ENCODE results near the gene FAM20A.

The FAM20A gene

DNA sequence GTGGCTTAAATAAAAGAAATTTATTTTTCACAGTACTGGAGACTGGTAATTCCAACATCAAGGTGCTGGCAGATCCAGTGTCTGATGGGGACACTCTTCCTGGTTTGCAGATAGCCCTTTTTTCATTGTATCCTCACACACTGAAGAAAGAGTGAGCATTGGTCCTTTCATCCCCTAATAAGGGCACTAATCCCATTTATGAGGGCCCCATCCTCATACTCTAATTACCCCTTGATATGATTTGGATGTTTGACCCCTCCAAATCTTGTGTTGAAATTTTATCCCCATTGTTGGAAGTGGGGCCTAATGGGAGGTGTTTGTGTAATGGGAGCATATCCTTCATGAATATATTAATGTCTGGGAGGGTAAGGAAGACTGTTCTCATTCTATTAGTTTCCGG, 9.4 kb upstream of the FAM20A start:
- DNase-seq (ENCODE audit: low read depth in 2 of 3, low spot score in 2 of 3), result no peak

DNA sequence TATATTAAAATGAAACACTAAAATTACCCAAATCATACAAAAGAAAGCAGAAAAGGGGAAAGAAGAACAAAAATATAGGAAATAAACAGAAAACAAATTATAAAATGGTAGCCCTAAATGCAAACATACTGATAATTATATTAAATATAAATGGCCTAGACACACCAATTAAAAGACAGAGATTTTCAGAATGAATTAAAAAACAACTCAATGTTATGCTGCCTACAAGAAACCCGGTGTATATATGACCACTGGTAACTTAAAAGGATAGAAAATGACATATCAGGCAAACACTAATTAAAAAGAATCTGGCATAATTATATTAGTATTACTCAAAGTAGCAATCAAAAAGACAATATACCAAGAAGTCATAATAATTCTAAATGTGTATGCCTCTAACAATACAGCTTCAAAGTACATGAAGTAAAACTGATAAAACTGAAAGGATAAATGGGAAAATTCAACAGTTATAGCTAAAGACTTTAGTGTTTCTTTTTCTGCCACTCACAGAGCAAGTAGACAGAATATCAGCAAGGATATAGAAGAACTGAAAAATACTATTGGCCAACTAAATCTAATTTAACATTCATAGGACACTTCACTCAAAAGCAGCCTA, 7.5 kb upstream of the FAM20A start:
- DNase-seq (ENCODE audit: low read depth in 2 of 3, low spot score in 2 of 3), result no peak

DNA sequence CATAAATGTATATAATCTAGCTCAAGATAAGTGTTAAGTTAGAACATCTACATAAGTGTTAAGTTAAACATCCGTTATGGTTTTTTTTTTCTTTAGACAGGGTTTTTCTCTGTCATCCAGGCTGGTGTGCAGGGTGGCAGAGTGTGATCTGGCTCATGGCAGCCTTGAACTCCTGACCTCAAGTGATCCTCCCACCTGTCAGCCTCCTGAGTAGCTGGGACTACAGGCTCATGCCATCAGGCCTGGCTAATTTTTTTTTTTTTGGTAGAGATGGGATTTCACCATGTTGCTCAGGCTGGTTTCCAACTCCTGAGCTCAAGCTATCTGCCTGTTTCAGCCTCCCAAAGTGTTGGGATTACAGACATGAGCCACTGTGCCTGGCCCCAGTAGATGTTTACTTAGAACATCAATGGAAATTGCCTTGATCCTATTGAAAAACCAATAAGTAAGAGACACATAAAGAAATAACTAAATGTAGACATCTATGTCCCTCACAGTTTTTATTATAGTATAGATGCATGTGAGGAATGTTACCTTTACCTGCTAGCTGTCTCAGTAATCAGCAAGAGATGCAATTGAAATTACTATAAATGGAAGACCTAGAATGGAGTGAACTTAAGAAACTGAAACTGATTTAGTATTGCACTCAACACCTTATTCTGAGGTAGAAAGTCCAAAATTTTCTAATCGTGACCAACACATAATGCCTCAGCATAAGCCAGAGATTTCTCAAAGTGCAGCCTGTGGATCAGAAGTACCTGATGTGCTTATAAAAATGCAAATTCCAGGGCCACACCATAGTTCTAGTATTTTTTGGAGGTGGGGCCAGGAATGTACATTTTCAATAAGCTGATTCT, 5.5 kb upstream of the FAM20A start:
- no peak for DNase-seq (ENCODE audit: low read depth in 2 of 3, low spot score in 2 of 3)

DNA sequence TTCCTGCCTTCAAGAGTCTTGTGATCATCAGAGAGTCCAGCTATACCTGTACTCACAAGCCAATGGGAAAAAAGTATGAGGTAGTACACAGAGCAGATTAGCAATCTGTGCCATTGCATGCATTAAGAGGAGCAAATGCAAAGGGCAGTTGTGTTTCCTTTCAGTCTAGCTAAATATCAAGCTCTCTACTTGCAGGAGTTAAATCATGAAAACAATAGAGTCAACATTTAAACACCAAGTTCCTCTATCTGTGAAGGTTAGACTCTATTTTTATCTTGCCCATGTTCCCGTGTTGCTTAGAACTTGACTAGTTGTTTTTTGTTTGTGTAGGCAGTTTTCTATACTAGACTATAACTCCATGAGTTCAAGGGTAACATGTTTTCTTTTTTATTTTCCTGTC, 4.7 kb upstream of the FAM20A start:
- DNase-seq (ENCODE audit: low read depth in 2 of 3, low spot score in 2 of 3), result no peak

DNA sequence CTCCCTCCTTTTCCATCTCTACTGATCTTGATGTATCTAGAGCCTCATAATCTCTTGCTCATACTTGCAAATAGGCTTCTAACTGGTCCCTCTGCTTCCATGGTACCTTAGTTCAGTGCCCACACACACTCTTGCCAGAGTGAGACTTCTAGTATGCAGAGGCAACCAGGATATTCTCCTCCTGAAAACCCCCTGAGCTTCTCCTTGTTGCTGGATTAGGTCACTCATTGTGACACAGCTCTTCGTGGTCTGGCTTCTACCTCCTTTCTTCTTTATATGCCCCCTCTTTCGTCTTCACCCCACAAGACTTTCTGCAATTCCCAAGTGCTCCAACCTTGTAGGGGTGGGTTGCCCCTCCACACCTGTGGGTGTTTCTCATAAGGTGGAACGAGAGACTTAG, 2.5 kb upstream of the FAM20A start:
- no peak for DNase-seq (ENCODE audit: low read depth in 2 of 3, low spot score in 2 of 3)

DNA sequence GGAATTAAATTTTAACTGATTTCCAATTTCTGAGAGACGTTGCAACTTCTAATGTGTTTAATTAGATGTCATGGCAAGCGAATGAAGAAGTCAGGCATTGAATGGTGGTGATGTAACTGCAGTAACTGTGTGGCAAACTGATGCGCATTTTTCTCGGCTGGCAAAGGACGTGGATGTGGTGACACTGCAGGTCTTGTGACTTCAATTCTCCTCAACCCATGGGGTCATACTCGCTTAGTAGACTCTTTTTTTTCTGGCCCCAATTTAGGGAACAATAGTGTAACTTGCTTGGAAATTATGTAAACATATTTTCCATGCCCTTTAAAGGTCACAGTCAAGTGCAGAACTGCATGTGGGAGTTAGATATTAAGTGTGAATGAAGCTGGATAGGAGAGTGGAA, 1.9 kb upstream of the FAM20A start:
- DNase-seq (ENCODE audit: low read depth in 2 of 3, low spot score in 2 of 3), result no peak

DNA sequence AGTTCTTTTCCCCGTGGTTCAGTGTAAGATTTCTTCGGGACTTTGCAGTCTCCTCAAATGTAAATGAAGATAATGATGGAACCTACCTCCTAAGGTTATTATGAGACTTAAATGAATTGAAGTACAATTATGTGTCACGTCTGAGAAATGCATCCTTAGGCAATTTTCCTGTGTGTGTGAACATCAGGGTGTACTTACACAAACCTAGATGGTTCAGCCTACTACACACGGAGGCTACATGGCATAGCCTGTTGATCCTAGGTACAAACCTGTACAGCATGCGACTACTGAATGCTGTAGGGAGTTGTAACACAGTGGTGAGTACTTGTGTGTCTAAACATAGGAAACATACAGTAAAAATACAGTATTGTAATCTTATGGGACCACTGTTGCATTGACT, 1.1 kb upstream of the FAM20A start:
- no peak for DNase-seq (ENCODE audit: low read depth in 2 of 3, low spot score in 2 of 3)

DNA sequence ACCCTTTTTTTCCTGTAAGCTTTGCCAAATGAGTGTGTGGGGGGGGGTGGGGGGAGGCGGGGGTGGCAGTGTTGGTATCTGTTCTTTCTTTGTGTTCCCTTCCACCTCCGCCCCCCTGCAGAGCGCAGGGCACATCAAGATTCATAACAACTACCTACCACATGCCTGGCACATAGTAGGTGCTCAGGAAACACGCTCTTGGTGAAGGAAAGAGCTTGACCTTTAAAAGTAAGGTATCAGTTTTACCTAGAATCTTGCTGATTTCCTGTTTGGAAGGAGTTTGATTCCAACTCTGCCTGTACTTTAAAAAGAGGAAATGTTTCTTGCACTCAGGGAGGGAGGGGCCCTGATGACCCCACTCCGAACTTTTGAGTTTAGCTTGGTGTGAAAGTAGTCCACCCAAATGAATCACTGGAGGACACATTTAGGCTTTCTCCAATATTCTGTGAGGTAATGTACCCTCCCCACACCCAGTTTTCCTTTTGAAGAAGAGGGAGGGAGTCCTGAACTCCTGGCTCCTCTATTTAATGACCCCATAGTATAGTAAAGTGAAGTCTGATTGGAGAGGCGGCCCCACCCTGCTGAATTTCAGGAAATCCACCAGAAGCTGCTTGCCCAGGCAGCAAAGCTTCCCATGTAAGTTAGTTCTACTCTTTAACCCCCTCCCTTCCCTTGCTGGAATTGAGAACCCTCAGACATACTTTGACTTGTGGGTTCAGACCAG, 560 bp upstream of the FAM20A start:
- no peak for DNase-seq (ENCODE audit: low read depth in 2 of 3, low spot score in 2 of 3)

DNA sequence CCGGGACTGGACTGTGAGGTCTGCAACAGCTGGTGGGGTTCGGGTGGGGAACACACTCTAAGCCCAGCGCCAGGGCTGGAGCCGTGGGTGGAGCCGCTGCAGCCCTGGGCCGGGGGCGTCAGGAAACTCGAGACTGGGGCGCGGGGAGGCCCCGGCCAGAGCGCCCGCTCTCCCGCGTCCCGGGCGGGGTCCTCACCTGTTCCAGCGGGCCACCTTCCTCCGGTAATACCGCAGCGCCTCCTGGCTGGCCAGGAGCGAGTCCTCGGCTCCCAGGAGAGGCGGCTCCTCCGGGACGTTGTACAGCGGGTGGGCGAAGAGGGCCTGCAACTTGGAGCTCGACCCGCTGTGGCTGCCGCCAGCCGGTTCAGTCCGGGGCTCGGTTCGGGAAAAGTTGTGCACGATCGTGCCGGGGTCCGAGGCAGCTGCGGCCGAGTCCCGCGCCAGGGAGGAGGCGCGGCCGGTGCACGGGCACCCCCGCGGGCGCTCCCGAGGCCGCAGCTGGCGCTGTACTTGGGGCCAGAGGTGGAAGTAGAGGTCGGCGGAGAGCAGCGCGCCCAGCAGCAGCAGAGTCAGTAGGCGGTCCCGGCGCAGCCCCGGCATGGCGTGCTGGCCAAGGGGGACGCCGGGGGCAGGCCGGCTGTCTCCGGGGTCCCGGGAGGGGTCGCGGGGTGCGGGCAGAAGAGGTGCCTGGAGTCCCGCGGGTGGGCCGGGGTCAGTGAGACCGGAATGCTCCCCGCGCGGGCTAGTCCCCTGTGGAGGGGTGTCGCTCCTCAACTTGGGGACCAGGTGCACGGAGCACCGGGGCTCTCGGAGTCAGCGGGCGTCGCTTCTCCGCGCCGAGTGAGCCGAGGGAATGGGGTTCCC, 868 bp downstream of the FAM20A start:
- DNase-seq (ENCODE audit: low read depth in 2 of 3, low spot score in 2 of 3), result no peak

DNA sequence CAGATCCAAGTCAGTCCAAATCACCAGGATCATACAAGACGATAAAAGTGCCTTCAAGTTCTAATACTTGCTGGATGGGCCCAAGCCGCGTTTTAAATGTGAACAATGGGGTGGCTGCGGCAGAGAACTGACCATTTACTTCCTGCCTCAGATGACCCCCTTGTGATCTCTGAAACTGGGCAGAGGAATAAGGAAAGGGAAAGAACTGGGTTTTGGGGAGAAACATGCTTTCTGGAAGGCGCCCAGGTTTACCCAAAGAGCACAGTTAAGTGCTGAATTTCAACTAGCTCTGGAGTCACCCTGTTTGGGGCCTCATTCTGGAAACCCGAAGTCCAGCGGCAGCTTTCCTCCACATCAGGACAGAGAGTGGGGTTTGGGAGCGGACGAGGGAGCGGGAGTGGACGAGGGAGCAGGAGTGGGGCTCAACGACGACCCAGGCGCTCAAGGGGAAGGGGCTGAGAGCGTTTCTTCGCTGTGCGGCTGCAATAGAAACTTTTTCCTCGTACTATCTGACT, 1.6 kb downstream of the FAM20A start:
- DNase-seq (ENCODE audit: low read depth in 2 of 3, low spot score in 2 of 3), result no peak

DNA sequence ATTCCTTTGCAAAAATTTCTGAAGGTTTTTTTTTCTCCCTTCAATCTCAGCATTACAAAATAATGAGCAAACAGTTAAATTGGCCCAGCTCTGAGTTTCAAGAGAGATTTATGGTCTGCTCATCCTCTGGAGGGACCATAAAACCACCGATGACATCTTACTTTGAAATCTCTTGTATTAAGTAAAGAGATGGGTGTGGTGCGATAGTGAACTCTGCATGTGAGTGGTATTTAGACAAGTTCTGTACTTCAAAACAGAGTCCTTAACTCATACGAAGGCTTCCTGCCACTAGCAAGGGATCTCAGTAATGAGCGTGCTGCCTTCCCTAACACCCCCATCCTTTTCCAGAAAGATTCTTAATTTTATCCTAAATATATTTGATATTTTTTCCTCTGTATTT, 2.1 kb downstream of the FAM20A start:
- no peak for DNase-seq (ENCODE audit: low read depth in 2 of 3, low spot score in 2 of 3)

DNA sequence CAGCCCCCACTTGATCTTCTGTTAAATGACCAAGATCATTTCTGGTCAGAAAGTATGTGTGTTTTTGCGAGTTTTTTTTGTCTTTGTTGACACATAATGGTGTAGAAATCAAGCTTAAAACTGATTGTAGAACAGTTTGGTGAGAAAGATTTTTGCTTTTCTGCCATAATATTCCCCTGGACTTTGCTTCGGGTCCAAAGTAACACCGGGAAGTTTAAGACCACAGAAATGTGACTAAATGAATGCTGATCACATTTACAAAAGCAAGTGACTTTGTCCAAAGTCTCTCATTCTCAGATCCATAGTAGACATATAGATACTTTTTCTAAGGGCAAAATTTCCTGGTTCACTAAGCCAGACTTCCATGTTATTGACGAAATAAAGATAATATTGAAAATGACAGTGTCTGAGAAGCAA, 2.6 kb downstream of the FAM20A start:
- no peak for DNase-seq (ENCODE audit: low read depth in 2 of 3, low spot score in 2 of 3)

DNA sequence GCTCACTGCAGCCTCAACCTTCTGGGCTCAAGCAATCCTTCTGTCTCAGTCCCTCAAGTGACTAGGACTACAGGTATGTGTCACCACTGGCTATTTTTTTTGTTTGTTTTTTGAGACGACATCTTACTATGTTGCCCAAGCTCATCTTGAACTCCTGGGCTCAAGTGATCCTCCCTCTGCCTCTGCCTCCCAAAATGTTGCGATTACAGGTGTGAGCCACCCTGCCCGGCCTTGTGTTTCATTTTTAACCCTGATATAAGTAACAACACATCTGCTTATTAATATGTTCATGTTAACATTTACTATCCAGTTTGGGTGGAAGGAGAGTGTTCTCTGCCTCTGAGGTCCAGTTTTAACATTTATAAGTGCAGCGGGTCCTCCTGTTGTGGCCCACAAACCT, 3.1 kb downstream of the FAM20A start:
- no peak for DNase-seq (ENCODE audit: low read depth in 2 of 3, low spot score in 2 of 3)

DNA sequence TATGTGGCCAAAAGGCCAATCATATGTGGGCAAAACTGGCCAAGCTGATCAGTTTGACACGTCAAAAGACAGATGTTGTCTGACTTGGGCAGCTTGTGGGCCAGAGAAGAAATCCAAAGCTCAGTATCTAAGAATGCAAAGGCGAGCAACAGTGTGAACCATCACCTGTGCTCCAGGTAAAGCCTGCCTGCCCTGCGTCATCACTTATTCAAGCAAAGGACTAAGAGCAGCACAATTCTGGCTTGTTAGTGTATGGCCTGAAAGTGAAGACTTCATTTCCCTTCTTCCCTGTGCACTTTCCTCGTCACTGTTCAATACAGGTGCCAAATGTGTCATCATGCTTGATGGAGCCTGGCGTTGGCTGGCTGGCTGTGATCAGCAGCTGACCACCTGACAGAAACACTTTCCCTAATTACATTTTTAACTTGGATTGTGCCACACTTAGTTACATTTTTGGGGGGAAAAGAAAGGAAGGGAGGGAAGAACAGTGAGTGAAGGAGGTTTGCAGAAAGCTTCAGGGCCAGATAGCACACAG, 4.7 kb downstream of the FAM20A start:
- DNase-seq (ENCODE audit: low read depth in 2 of 3, low spot score in 2 of 3), result no peak

DNA sequence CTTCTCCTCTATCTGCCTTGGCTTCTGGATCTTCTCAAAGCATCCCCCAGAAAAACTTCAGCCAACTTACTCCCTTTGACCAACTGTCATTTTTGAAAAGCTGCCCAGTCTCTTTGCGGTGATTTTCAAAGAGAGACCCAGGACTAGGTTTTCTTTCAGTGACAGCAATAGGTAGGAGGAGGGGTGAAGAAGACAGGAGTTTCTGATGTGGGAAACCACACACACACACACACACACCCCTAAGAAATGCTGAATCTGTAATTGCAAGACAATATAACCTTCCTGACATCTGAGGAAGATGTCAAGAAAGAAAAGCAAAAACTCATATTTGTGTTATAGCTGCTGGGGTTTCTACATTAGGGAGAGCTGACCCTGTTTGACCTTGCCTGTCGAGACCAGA, 5.2 kb downstream of the FAM20A start:
- DNase-seq (ENCODE audit: low read depth in 2 of 3, low spot score in 2 of 3), result no peak

DNA sequence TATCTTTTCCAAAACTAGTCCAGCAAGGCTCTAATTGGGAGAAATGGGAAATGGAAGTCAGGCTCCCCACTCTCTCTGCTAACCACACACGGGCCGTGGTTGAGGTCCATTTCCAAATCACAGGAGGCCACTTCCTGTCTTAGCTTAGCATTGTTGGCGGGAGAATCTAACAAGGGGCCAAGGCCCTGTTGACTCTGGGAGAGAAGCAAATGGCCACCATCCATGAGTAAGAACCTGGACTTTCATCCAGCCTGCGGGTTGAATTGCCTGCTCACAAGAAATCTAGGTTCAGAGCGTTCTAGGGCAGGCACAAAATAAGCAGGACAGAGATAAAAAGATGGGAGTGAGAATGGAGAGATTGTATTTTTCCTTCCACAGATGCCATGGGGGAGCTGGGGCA, 5.7 kb downstream of the FAM20A start:
- DNase-seq (ENCODE audit: low read depth in 2 of 3, low spot score in 2 of 3), result no peak

DNA sequence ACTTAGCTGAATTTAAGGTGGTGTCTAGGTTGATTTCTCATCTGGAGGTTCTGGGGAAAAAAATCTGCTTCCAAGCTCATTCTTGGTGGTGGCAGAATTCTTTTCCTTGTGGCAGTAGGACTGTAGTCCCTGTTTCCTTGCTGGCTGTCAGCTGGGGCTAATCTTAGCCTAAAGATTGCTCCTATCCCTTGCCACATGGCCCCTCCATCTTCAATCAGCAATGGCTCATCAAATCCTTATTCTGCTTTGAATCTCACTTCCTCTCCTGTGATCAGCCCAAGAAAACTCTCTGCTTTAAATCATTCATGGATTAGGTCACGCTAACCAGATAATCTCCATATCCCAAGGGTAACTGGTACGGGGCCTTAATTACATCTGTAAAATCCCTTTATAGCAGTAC, 6.6 kb downstream of the FAM20A start:
- no peak for DNase-seq (ENCODE audit: low read depth in 2 of 3, low spot score in 2 of 3)

DNA sequence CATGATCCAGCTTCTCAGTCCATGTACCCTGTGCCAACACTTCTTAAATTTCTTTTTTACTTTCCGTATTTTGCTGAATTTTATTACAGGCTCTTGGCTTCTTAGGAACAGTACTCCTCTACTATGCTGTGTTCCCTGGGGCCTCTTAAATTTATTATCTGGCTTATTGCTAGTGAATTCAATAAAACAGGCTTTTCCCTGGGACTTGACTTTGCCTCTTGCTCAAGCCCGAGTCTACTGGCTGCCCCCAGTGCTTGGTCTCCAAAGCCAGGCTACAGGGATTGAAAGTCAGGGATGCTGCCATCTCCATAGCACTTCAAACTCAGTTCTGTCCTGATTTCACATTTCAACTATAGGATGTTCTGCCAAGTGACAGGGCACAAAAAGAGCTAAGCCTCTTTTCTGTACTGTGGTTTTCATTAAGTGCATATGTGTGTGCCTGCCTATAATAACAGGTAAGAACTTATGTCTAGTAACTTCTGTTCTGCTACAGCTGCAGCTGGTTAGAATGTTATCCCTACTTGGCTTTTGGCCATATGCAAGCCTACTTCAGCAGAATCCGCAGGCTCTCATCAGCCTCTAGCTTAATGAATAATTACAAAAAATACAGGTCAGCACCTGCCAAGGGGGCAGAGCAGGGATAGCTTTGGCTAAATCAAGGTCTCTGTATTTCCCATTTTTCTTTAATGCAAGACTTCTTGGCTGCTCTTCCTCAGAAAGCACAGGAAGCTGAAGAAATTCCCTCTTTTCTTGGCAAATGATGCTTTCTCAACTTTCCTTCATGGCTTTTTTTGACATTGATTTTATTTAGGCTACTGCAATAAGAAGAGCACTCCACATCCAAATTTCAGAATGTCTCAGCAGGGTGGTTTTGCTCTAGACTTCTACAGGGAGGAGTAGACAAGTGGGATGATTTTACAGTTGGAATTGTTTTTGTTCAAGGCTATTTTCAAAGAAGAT, 8.2 kb downstream of the FAM20A start:
- no peak for DNase-seq (ENCODE audit: low read depth in 2 of 3, low spot score in 2 of 3)

DNA sequence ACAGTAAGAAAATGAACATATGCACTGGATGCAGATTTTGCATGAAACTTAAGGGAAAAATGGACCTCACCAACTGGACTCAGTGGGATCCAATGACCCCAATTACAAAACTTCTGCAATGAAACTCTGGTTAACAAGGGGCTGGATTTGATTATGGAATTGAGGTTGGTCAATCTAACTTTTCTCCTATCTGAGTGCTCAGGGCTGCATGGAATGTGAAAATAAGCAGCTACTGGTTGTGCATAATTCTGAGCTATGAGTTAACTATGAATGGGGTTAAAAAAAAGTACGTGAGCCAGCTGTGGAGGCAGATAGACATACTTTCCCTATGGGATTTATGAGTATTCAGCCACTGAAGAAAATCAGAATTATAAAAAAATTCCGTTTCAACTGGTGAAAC, 9.2 kb downstream of the FAM20A start:
- no peak for DNase-seq (ENCODE audit: low read depth in 2 of 3, low spot score in 2 of 3)

DNA sequence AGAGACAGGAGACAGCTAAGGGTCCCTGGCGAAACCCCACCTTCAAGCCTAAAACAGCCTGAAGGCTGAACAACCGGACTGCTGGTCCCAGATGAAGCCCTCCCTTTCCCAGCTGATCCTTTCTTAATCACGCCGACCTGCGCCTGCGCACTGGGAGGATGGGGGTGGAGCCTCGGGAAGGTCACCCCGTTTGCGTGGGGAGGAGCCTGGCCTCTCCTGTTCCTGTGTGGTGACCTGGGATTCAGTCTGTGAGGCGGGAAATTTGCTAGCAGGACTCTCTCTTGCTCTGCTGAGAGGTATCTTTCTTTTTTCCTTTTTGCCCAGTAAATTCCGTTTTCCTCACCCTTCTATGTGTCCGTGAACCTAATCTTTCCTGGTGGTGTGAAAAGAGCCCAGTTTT, 9.6 kb downstream of the FAM20A start:
- DNase-seq (ENCODE audit: low read depth in 2 of 3, low spot score in 2 of 3), result no peak

Measured in activated CD8-positive, alpha-beta memory T cell treated with anti-CD3 and anti-CD28 coated beads for 48 hours (primary cell).